HFFc6 (cell line): ENCODE data around the gene TIFAB. TPM values are rescaled to one million over a fixed set of nuclear protein-coding genes. Genes with fewer than 3 reads are reported as not detected.

Experiments used
- DNase-seq: peaks from one replicate; pipeline ENCODE4 v3.0.0-alpha.2; 2018
- H3K27ac Mint-ChIP-seq: 2 replicates; pipeline ENCODE4 v1.8.0; 2020; ENCODE audit warnings: mild to moderate bottlenecking, mixed read lengths
- H3K27me3 Mint-ChIP-seq: 2 replicates; pipeline ENCODE4 v1.8.0; 2021; ENCODE audit warnings: mild to moderate bottlenecking, moderate library complexity, mixed read lengths; ENCODE audit not compliant: insufficient read depth
- H3K36me3 Mint-ChIP-seq: 2 replicates; pipeline ENCODE4 v1.8.0; 2021; ENCODE audit warnings: low read depth, mixed read lengths
- H3K4me1 Mint-ChIP-seq: 2 replicates; pipeline ENCODE4 v1.8.0; 2020; ENCODE audit warnings: low read depth, mixed read lengths
- H3K4me3 Mint-ChIP-seq: 2 replicates; pipeline ENCODE4 v1.8.0; 2020; ENCODE audit warnings: mild to moderate bottlenecking, moderate library complexity, mixed read lengths
- H3K9me3 Mint-ChIP-seq: 2 replicates; pipeline ENCODE4 v1.8.0; 2020; ENCODE audit warnings: mild to moderate bottlenecking, mixed read lengths
- total RNA-seq, 6 experiments: library from RNA; stranded (reverse); fragmentation: NEBNext Ultra II Directional; extraction: Animal tissue kit (Norgen Biotek cat#: 25700); gene quantifications; 2 replicates in 1 of 6; 3 replicates in 5 of 6; pipeline ENCODE4 v1.2.3, GENCODE V29; 2021
- TF ChIP-seq, protein P1 (sequence below): fragments of 200-600 bp; sonication (generic); IDR thresholded peaks from 2 replicates; pipeline ENCODE4 v1.5.0; 2021; ENCODE audit warnings: antibody characterized with exemption, mild to moderate bottlenecking

The TIFAB gene
- total RNA-seq, 6 experiments from 2014 or later: not detected

DNA sequence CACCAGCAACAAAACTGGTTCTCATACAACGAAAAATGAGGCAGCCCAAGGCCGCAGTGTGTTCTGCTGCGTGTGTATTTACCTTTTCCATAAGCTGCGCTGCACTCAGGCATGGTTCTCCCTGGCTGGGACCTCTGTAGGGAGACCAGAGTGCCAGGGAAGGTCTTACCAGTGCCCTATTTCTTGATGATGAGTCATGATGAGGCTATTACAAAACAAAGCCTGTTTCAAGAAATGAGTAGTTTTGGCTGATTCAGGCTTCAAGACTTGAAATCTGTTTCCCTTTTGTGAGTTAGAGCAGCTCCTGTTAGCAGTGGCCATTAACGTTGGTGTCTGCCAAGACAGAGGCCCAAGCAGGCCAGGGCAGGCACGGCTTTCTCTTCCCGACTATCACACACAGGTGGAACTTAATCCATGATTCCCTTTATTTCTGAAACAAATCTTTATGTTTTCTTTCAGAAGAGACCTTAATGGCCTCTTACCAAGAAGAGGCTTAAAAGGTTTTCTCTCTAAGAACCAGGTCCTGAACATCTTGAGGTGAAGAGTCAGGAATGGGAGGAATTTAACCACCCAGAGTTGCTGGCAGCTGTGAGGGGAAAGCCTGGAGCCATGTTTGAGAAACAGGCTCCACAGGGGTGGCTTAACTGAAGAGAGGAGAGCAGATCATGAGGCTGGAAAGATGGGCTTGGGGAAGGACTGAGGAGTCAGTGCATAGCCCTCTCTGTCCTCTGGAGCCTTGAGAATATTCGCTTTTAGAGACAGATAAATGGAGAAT lies 41.4 kb upstream of the TIFAB start:
- Mint-ChIP-seq H3K27me3 (peaks cover 12% of the 10 kb centered on the region), H3K27ac (peak overlapping the region; percentile 95)

GRCh38 chr5:135492319-135492626 lies 40.1 kb upstream of the TIFAB start:
- no peak for DNase-seq
- Mint-ChIP-seq H3K4me1 (peaks cover 44% of the 10 kb centered on the region), H3K27ac (no peak overlapping the region), H3K36me3 (no peaks in the 10 kb centered on the region), H3K9me3 (0 out of 2 replicates have a peak, but pooled peaks cover 4% of the 10 kb centered on the region), H3K27me3 (peaks cover 8% of the 10 kb centered on the region), H3K4me3 (no peak overlapping the region)
- TF ChIP-seq, protein P1, sequence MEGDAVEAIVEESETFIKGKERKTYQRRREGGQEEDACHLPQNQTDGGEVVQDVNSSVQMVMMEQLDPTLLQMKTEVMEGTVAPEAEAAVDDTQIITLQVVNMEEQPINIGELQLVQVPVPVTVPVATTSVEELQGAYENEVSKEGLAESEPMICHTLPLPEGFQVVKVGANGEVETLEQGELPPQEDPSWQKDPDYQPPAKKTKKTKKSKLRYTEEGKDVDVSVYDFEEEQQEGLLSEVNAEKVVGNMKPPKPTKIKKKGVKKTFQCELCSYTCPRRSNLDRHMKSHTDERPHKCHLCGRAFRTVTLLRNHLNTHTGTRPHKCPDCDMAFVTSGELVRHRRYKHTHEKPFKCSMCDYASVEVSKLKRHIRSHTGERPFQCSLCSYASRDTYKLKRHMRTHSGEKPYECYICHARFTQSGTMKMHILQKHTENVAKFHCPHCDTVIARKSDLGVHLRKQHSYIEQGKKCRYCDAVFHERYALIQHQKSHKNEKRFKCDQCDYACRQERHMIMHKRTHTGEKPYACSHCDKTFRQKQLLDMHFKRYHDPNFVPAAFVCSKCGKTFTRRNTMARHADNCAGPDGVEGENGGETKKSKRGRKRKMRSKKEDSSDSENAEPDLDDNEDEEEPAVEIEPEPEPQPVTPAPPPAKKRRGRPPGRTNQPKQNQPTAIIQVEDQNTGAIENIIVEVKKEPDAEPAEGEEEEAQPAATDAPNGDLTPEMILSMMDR: no peak

More for the DNA sequence above, 41.4 kb upstream of the TIFAB start:
- no peaks in the 10 kb centered on the region for H3K36me3 Mint-ChIP-seq
- peak; percentile 89 for DNase-seq
- 0 out of 2 replicates have a peak, but pooled peaks cover 4% of the 10 kb centered on the region for H3K9me3 Mint-ChIP-seq
- TF ChIP-seq, protein P1: no peak
- peaks cover 37% of the 10 kb centered on the region for H3K4me1 Mint-ChIP-seq
- H3K4me3 Mint-ChIP-seq: peak overlapping the region; percentile 57

- H3K27ac Mint-ChIP-seq: no peak overlapping the region
- H3K4me1 Mint-ChIP-seq: peaks cover 44% of the 10 kb centered on the region
- H3K27me3 Mint-ChIP-seq: peaks cover 8% of the 10 kb centered on the region
- no peaks in the 10 kb centered on the region for H3K36me3 Mint-ChIP-seq
- TF ChIP-seq, protein P1: no peak
- no peak for DNase-seq
- H3K9me3 Mint-ChIP-seq: 0 out of 2 replicates have a peak, but pooled peaks cover 4% of the 10 kb centered on the region
- H3K4me3 Mint-ChIP-seq: no peak overlapping the region
These were observed 39.6 kb upstream of the TIFAB start for GRCh38 chr5:135491552-135492318.

- Mint-ChIP-seq H3K4me3 (no peak overlapping the region), H3K36me3 (no peaks in the 10 kb centered on the region), H3K27me3 (peaks cover 12% of the 10 kb centered on the region), H3K27ac (no peak overlapping the region), H3K9me3 (0 out of 2 replicates have a peak, but pooled peaks cover 4% of the 10 kb centered on the region), H3K4me1 (peaks cover 44% of the 10 kb centered on the region)
- TF ChIP-seq, protein P1: no peak
- no peak for DNase-seq
These were observed 38.9 kb upstream of the TIFAB start for GRCh38 chr5:135491038-135491551.

DNA sequence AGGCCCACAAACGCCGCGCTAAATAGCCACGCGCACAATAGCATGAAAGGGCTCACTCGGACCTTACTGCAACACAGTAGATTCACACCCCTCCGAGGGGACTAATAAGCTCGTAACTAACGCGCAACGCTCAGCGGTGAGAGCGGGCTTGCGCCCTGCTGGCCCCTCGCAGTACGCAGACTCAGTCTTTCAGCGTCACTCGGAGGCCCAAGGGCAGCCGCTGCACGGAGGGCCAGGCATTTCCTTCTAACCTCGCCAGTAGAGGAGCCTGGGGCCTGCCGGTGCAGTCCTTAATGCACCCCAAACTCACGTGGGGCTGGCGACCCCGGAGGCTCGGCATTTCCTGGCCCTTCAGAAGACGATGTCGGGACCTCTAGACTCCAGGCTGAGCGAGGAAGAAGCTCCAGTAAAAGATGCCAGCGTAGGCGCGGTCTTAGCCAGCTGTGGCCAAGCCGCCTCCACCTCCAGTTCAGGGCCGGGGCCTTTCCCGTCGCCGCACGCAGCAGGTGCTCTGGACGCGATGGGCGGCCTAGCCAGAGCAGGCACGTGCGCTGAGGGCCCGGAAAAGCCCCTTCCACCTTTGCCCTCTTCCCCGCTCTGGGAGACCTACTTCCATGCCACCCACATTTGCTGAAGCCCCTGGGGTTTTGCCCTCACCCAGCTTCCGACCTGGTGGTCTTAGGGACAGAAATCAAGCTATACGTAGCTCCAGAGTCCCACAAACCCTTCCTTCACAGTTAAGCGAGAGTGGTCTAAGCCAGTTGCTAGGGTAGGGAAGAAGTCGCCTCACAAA lies 38.3 kb upstream of the TIFAB start:
- no peak overlapping the region for H3K4me3 Mint-ChIP-seq
- TF ChIP-seq, protein P1: no peak
- no peak overlapping the region for H3K27ac Mint-ChIP-seq

More for the DNA sequence above, 38.3 kb upstream of the TIFAB start:
- Mint-ChIP-seq H3K27me3 (peaks cover 14% of the 10 kb centered on the region), H3K9me3 (0 out of 2 replicates have a peak, but pooled peaks cover 4% of the 10 kb centered on the region), H3K36me3 (no peaks in the 10 kb centered on the region), H3K4me1 (peaks cover 44% of the 10 kb centered on the region)
- DNase-seq: no peak
